Coronary artery (tissue), 2 donors: ENCODE data around the gene PPRC1.

Source experiments
- DNase-seq: peaks from one replicate; pipeline ENCODE4 v3.0.0-alpha.2; 2017; ENCODE audit warnings: low spot score
- H3K27ac ChIP-seq, 2 donors: fragments of 200-600 bp; sonication (generic); one replicate each; pipeline ENCODE4 v1.5.1; 2016 to 2019
- H3K4me3 ChIP-seq: fragments of 200-600 bp; sonication (generic); 2 replicates; pipeline ENCODE4 v1.5.1; 2016; ENCODE audit warnings: mild to moderate bottlenecking, moderate library complexity
- CTCF ChIP-seq: fragments of 200-600 bp; sonication (generic); IDR thresholded peaks from one replicate; pipeline ENCODE4 v1.5.1; 2019; ENCODE audit warnings: antibody characterized with exemption

The PPRC1 gene

GRCh38 chr10:102102421-102102820, 30.4 kb upstream of the PPRC1 start:
- no peak for DNase-seq
- TF ChIP-seq CTCF: no peak
- Histone ChIP-seq H3K4me3 (no peak overlapping the region), H3K27ac (no peak overlapping the region)

GRCh38 chr10:102106998-102107397, 25.8 kb upstream of the PPRC1 start:
- Histone ChIP-seq H3K27ac (no peak overlapping the region), H3K4me3 (no peak overlapping the region)
- DNase-seq: no peak
- TF ChIP-seq CTCF: no peak

- DNase-seq: no peak
- no peak overlapping the region for H3K27ac ChIP-seq
- H3K4me3 ChIP-seq: no peak overlapping the region
- no peak for TF ChIP-seq CTCF
Observed at GRCh38 chr10:102109166-102110116, 23.4 kb upstream of the PPRC1 start.

GRCh38 chr10:102111276-102111675, 21.6 kb upstream of the PPRC1 start:
- TF ChIP-seq CTCF: no peak
- no peak overlapping the region for H3K4me3 ChIP-seq
- H3K27ac ChIP-seq: no peak overlapping the region
- no peak for DNase-seq

- DNase-seq: no peak
- TF ChIP-seq CTCF: no peak
- Histone ChIP-seq H3K27ac (no peak overlapping the region), H3K4me3 (no peak overlapping the region)
Observed at GRCh38 chr10:102112210-102112817, 20.5 kb upstream of the PPRC1 start.

- H3K27ac ChIP-seq: peak overlapping the region in 1 of 2 donors; percentile 87
- peak overlapping the region; percentile 84 for H3K4me3 ChIP-seq
- TF ChIP-seq CTCF: no peak
- no peak for DNase-seq
Observed at GRCh38 chr10:102113261-102113955, 19.4 kb upstream of the PPRC1 start.
